SU-DHL-6 (cell line): ENCODE data around the gene RBCK1.
"Not testable (repeated sequence)": the region's sequence is repeated elsewhere in the genome, so short reads cannot be mapped to it uniquely, and the experiment has no call there.

Experiments used
- H2AFZ ChIP-seq: fragments of 200-600 bp; sonication (generic); 2 replicates; pipeline ENCODE4 v1.6.1; 2014; ENCODE audit warnings: low read depth, mild to moderate bottlenecking, moderate library complexity, mixed read lengths, antibody characterized with exemption, low read length; ENCODE audit not compliant: severe bottlenecking
- H3F3A ChIP-seq: fragments of 200-600 bp; shearing (Covaris generic); 2 replicates; pipeline ENCODE4 v1.6.0; 2016; ENCODE audit warnings: antibody characterized with exemption, mild to moderate bottlenecking; ENCODE audit not compliant: insufficient read depth
- H3K27ac ChIP-seq: fragments of 200-600 bp; sonication (generic); 2 replicates; pipeline ENCODE4 v1.5.1; 2016; ENCODE audit warnings: low read depth, mild to moderate bottlenecking, low read length, moderate library complexity, mixed read lengths
- H3K27me3 ChIP-seq: fragments of 200-600 bp; sonication (generic), shearing (Covaris generic); 2 replicates; pipeline ENCODE4 v1.6.0; 2014; ENCODE audit warnings: mild to moderate bottlenecking, low read length
- H3K36me3 ChIP-seq: fragments of 200-600 bp; sonication (generic); 2 replicates; pipeline ENCODE4 v1.6.1; 2014; ENCODE audit warnings: mild to moderate bottlenecking, low read length, mixed read lengths
- H3K4me2 ChIP-seq: fragments of 300-600, 200-600 bp; shearing (Covaris generic), sonication (generic); 2 replicates; pipeline ENCODE4 v1.6.0; 2014; ENCODE audit warnings: low read length, low read depth, mild to moderate bottlenecking; ENCODE audit not compliant: poor library complexity, severe bottlenecking
- H3K4me3 ChIP-seq: fragments of 200-600 bp; sonication (generic); 2 replicates; pipeline ENCODE4 v1.5.1; 2014; ENCODE audit warnings: antibody characterized with exemption, low read length, mild to moderate bottlenecking, mixed read lengths; ENCODE audit not compliant: insufficient read depth, poor library complexity, severe bottlenecking
- H3K79me2 ChIP-seq: fragments of 200-600 bp; sonication (generic); 2 replicates; pipeline ENCODE4 v1.6.1; 2014; ENCODE audit warnings: mild to moderate bottlenecking, low read length, moderate library complexity; ENCODE audit not compliant: insufficient read depth
- H3K9ac ChIP-seq: fragments of 200-600 bp; sonication (generic); 2 replicates; pipeline ENCODE4 v1.7.0; 2014; ENCODE audit warnings: mild to moderate bottlenecking, low read length
- H3K9me2 ChIP-seq: fragments of 200-600 bp; sonication (generic); replicated peaks from 2 replicates; pipeline ENCODE4 v1.6.1; 2014; ENCODE audit warnings: low read length; ENCODE audit not compliant: insufficient read depth
- H3K9me3 ChIP-seq: fragments of 200-600 bp; sonication (generic); 2 replicates; pipeline ENCODE4 v1.6.1; 2014; ENCODE audit warnings: low read length, mixed read lengths; ENCODE audit not compliant: insufficient read depth
- H4K20me1 ChIP-seq: fragments of 200-600 bp; sonication (generic); 2 replicates; pipeline ENCODE4 v1.6.1; 2014; ENCODE audit warnings: low read depth, mild to moderate bottlenecking, antibody characterized with exemption, low read length, moderate library complexity, mixed read lengths
- CTCF ChIP-seq: fragments of 200-600 bp; sonication (generic); IDR thresholded peaks from one replicate; pipeline ENCODE4 v1.5.1; 2017; ENCODE audit warnings: antibody characterized with exemption, mild to moderate bottlenecking, low read length, moderate library complexity; ENCODE audit not compliant: insufficient read depth, poor library complexity, severe bottlenecking
- EZH2phosphoT487 ChIP-seq: fragments of 200-600 bp; sonication (generic), shearing (Covaris generic); conservative IDR thresholded peaks from 2 replicates; pipeline ENCODE4 v1.6.1; 2018; ENCODE audit warnings: mild to moderate bottlenecking, antibody characterized with exemption, low read length, moderate library complexity, mixed read lengths

Gene RBCK1

GRCh38 chr20:444862-445426 lies 36.8 kb downstream of the RBCK1 start:
- Histone ChIP-seq H3K9me2 (no peaks in the 10 kb centered on the region), H3K36me3 (0 out of 2 replicates have a peak, but pooled peaks cover 5% of the 10 kb centered on the region), H3K27me3 (no peaks in the 10 kb centered on the region), H3K27ac (no peak overlapping the region), H2AFZ (no peak overlapping the region), H3F3A (no peaks in the 10 kb centered on the region), H3K9ac (no peak overlapping the region), H4K20me1 (no peaks in the 10 kb centered on the region), H3K79me2 (0 out of 2 replicates have a peak, but pooled peaks cover 5% of the 10 kb centered on the region), H3K4me2 (no peak overlapping the region), H3K4me3 (no peak overlapping the region), H3K9me3 (no peaks in the 10 kb centered on the region)
- TF ChIP-seq CTCF (no peak), EZH2phosphoT487 (no peak)

- H3K79me2 ChIP-seq = peaks cover 12% of the 10 kb centered on the region; the same call in 1 of the 2 replicates
- H3K27ac ChIP-seq = no peak overlapping the region
- TF ChIP-seq CTCF (no peak), EZH2phosphoT487 (no peak)
- H3K36me3 ChIP-seq = 0 out of 2 replicates have a peak, but pooled peaks cover 5% of the 10 kb centered on the region
- no peak overlapping the region for H2AFZ ChIP-seq
- H3K9ac ChIP-seq = no peak overlapping the region
- no peaks in the 10 kb centered on the region for H4K20me1 ChIP-seq
- H3F3A ChIP-seq = no peaks in the 10 kb centered on the region
- no peaks in the 10 kb centered on the region for H3K27me3 ChIP-seq
- H3K4me2 ChIP-seq = no peak overlapping the region
- H3K4me3 ChIP-seq = no peak overlapping the region
- no peaks in the 10 kb centered on the region for H3K9me3 ChIP-seq
- no peaks in the 10 kb centered on the region for H3K9me2 ChIP-seq
Observed at GRCh38 chr20:445514-446336, 37.6 kb downstream of the RBCK1 start.

GRCh38 chr20:452021-452420 lies 43.9 kb downstream of the RBCK1 start:
- H3K27ac ChIP-seq, H3K9ac ChIP-seq, H2AFZ ChIP-seq, H3K27me3 ChIP-seq, H3F3A ChIP-seq, H3K4me2 ChIP-seq, H4K20me1 ChIP-seq, H3K4me3 ChIP-seq, H3K36me3 ChIP-seq, H3K9me3 ChIP-seq, H3K9me2 ChIP-seq: not testable (repeated sequence)
- H3K79me2 ChIP-seq = peaks cover 24% of the 10 kb centered on the region; the same call in 1 of the 2 replicates

- no peak overlapping the region for H3K4me3 ChIP-seq
- peaks cover 39% of the 10 kb centered on the region; the same call in 1 of the 2 replicates for H3K79me2 ChIP-seq
- no peak for TF ChIP-seq CTCF
- no peak for TF ChIP-seq EZH2phosphoT487
- no peaks in the 10 kb centered on the region for H3K27me3 ChIP-seq
- H2AFZ ChIP-seq = no peak overlapping the region
- H3K9ac ChIP-seq = no peak overlapping the region
- H4K20me1 ChIP-seq = no peaks in the 10 kb centered on the region; the same call in 1 of the 2 replicates
- H3F3A ChIP-seq = no peaks in the 10 kb centered on the region
- no peak overlapping the region for H3K27ac ChIP-seq
- H3K9me2 ChIP-seq = no peaks in the 10 kb centered on the region
- no peak overlapping the region for H3K4me2 ChIP-seq
- no peaks in the 10 kb centered on the region for H3K9me3 ChIP-seq
- H3K36me3 ChIP-seq = no peaks in the 10 kb centered on the region
Observed at GRCh38 chr20:454951-455350, 46.9 kb downstream of the RBCK1 start.
